ENCODE measurements around the gene FLOT2.
"Not testable (repeated sequence)": the region's sequence is repeated elsewhere in the genome, so short reads cannot be mapped to it uniquely, and the experiment has no call there.

Gene FLOT2

DNA sequence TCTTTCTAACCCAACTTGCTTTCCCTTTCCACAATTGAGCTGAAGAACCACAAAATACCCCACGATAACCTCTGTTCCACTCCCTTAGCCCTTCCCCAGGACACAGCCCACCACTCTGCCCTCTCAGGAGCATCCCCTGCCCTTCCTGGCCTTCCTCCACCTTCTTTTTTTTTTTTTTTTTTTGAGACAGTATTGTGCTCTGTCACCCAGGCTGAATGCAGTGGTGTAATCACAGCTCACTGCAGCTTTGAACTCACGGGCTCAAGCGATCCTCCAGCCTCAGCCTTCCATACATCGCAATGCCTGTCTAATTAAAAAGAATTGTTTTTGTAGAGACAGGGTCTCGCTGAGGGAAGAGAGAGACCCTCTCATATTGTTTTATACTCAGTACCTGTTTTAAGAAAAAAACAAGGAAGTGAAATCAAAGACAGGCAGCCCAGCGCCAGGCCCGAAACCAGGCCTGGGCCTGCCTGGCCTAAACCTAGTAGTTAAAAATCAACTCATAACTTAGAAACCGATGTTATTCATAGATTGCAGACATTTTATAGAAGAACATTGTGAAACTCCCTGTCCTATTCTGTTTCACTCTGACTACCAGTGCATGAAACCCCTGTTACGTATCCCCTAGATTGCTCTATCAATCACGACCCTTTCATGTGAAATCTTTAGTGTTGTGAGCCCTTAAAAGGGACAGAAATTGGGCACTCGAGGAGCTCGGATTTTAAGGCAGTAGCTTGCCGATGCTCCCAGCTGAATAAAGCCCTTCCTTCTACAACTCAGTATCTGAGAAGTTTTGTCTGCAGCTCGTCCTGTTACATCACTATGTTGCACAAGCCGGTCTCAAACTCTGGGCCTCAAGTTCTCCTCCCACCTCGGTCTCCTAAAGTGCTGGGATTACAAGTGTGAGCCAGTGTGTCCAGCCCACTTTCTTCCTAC lies 4.0 kb downstream of the FLOT2 start:
- peak; percentile 67 to 74 for DNase-seq

DNA sequence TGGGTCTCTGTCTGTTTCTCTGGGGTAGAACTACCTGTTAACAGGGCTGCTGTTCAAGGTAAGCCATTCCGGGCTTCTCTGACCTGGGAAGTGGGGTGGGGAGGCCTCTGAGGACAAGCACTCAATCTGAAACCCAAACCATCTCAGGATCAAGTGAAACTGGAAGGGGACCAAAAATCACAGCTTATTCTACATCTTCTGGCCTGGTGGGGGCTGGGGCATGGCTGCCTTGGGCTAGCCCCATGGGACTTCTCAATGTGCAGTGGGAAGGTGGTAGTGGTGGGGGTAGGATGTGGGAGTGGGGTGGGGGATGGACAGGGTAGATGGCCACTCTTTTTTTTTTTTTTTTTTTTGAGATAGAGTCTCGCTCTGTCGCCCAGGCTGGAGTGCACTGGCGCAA lies 5.5 kb downstream of the FLOT2 start:
- DNase-seq = no peak

DNA sequence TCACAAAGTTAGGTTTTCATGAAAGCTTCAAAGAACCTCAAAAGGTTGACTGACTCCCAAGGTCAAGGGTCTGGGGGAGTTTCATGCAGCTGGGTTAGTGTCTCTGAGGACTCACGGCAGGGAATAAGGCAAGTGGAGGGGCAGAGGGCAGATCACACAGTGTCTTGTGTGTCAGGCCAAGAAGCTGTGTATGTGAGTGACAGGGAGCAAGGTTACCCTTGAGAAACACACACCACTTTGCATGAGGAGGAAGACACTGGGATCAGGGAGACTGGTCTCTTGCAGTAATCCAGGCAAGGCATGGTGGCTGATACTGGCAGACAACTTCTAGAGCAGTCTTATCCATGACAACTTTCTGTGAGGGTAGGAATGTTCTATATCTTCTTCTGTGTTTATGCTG lies 6.3 kb downstream of the FLOT2 start:
- DNase-seq = no peak

DNA sequence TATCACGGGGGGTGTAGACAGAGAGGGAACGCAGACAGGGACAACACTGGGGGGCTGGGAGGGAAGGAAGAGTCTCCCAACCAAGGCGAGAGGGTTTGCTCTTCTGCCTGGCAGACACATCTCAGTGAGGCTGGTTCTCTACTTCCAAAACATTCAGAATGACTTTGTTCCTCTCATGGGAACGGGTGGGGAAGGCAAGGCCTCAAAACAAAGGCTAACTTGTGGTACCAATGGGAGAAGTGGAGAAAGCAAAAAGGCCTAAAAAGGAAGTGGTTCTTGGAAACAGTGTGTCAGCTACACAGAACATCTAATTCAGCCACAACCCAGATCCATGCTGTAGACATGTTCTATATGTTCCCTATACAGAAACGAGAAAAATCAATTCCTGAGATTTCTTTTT lies 7.5 kb downstream of the FLOT2 start:
- DNase-seq = peak in 1 of 2 experiments; percentile 25

DNA sequence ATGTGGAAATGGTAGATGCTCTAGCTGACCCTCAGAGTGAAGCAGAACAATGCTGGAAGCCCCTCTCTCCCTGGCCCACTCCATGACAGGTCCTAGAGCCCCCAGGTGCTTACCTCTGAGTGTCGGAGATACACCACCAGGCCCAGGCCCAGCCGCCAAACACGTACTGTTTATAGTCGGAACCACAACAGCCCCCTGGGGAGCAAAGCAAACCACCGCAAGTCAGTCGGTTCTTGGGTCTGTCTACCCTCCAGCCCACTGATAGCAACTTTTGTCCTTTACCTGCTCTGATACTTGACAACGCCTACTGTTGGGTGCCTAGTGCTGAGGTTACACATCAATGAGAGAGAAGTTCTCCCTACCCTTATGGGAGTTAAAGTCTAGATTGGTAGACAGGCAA lies 8.7 kb downstream of the FLOT2 start:
- DNase-seq = no peak

DNA sequence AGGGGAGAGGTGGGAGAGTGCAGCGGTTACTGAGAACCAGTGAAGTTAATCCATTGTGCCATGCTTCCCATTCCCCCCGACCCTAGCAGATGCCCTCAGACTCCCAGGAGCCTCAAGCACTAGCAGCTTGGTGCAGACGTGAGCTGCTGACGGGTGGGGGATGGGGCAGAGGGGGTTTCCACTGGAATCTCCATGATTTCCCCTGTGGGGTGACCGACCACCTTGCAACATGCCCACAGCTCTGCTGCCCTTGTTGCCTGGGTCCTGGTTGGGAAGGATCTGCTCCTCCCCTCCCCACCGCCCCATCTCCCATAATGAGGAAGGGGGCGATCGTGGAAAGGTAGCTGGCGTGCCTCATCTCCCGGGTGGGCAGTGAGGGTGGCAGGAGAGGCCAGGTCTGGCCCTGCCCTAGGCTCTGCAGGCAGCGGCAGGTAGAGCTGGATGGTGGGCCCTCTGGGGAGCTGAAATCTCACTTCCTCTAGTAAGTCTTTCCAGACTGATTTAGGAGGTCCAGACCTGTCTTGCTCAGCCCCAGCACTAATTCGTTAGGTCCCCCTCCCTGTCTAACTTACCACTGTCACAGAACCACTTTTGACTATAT lies 9.6 kb downstream of the FLOT2 start:
- no peak for DNase-seq

DNA sequence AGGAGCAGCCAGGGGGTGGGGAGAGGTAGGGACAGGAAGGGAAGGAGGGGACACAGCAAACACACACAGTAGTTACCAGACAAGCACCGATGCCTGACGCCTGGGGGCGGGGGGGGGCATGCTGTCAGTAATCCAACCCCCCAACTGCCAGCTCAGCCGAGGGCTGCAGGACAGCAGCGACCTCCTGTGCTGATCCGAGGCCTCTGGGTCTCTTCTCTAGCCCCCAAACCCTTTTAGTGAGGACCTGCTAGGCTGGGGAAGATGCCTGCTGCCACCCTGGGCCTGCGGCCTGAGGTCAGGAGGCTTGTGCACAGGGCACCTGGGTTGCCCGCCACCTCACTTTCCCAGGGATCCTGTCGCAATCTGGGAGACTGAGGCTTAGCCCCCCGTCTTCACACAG lies 11.6 kb downstream of the FLOT2 start:
- DNase-seq = no peak

DNA sequence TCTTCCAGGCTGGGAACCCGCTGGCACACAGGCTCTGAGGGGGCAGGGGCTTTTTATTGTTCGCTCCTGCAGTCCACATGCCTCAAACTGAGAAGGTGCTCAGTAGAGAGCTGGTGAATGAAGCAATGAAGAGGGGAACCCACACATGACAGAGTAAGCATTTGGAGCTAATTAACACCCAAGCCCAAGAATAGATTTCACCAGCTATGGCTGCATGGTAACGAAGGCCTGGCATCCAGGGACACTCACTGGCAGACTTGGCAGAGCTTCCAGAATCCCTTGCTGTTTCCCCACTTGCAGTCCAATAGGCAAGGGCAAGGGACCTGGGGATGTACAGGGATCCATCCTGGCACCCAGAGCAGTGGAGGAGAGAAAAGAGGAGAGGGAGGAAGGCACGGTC lies 12.2 kb downstream of the FLOT2 start:
- no peak for DNase-seq

DNA sequence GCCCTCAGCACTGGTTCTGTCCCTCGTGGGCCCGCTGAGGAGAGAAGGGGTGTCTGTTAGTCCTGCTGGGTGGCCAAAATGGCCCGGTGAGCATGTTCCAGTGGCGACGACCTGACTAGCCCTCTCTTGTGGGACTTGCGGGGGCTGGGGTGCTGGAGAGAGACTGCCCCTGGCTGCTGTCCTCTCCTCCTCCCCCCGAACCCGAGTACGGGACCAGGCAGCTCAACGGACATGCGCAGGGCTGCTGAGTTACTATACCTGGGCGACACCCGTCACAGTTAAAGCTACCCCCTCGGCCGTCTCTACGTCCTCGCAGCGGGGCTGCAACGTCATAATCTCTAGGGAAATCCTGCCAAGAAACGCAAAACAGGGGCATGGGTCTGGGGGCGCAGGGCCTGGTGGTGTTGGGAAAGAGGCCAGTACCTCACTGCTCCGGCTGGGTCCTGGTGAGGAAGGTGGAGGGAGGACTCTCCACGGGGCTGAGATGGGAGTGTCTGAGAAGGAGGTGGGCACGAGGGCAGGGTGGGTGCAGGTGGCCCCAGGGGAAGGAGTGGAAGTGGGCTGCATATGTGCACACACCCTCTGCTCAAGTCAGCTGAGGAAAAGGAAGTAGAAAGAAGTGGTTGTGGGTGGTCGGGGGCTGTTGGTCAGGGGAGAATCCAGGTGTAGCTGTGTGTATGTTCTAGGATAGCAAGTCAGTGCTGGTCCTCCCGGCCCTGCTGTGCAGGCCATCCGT lies 13.4 kb downstream of the FLOT2 start:
- no peak for DNase-seq

DNA sequence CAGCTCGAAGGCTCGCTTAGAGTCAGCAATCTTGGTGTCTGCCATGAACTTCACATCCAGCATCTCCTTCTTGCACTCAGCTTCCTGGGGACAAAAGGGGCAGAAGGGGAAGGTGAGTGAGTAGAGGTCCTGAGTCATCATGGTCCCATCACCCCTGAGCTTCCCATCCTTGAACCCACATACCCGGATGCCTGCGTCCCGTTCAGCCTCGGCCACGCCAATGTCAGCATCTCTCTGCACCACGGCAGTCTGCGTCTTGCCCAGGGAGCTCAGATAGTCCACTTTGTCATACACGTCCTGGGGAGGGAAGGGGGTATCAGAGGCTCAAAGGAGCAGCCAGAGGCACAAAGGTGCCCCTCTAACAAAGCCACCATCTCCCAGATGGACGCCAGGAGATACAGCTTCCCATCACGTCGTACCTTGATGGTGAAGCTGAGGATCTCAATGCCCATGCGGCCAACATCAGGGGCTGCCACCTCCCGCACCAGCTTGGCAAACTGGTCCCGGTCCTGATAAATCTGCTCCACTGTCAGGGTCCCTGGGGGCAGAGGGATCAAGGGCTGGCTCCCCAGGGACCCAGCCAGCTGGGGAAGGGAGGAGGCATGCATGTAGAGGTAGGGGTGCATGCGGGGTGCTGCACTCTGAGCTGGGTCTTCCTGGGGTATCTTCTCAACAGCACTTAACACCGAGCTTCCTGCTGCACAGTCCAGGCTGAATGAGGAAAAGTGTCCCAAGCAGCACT lies 15.2 kb downstream of the FLOT2 start:
- DNase-seq = no peak

DNA sequence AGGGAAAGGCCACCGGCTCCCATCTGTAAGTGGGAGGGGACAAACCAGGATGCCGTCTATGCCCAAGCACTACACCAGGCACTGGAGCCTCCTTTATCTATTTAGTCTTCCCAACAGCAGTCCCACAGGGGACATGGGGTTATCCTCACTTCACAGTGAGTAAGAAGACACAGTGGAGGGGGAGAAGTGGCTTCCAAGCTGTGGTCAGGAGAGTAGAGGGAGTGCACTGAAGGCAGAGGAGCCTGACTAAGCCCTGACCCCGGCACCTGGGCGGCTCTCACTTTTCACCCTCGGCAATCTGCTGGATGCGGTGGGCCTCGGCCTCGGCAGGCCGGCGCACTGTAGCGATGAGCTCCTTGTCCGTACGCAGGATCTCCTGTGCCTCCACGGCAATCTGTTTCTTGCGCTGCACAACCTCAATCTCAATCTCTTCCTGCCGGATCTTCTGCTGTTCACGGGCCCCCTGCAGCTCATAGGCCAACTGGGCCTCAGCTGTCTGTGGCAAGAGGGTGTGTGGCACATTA lies 15.9 kb downstream of the FLOT2 start:
- DNase-seq = no peak

DNA sequence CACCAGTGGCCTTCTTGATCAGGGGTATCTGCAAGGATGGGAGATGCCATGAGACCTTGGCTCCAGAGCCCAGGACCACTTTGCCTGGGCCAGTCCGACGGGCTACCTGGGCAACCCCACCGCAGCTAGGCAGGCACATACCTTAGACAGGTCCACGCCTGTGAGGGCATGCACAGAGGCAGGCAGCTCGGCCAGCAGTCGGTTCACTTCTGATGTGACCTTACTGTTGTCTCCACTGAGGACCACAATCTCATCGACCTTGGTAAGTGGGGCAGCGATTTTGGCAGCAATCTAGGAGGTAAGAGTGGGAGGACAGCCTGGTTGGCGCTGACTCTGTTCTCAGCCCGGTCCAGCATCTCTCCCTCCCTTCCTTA lies 17.0 kb downstream of the FLOT2 start:
- no peak for DNase-seq

DNA sequence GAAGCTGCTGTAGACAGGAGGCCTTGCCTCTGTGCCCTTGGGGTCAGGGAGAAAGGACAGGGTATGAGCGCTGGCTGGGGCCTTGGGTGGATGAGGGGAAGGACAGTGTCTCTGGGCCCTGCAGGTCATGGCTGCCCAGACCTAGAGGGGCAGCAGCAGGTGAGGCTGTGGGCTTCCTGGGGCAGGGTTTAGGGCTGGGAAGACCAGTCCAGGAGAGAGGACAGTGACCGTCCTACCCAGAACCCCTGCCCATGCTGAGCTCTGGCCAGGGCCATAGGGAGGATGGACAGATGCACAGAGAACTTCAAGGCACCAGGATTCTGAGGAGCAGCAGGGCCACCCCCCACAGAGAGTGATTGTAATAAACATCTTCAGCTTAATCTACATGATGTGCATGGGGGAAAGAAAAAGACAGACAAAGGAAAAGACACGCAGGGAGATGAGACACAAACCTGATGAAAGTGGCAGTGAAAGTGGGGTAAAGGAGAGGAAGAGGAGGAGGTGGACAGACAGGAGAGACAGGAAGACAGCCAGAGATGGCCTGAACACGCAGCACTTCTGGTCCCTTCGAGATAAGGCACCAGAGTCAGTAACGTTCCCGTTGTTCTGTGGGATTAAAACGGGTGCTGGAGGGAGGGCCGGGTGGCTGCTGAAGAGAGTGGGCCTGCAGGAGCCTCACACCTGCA lies 17.5 kb downstream of the FLOT2 start:
- no peak for DNase-seq

DNA sequence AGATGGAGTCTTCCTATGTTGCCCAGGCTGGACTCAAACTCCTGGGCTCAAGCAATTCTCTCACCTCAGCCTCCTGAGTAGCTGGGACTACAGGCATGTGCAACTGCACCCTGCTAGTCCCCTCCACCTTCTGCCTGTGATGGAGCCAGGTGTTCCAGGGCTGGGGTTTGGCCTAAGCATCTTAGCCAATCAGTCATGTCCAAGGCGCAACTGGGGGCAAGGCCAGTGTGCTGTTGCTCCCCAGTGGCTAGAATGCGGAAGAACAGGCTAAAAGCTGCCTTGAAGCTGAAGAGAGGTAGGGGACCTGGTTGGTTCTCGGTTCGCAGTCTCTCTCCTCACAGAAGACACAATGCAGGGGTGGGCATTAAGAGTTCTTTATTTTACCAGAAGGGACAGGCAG lies 18.6 kb downstream of the FLOT2 start:
- DNase-seq = peak; percentile 20 to 28

DNA sequence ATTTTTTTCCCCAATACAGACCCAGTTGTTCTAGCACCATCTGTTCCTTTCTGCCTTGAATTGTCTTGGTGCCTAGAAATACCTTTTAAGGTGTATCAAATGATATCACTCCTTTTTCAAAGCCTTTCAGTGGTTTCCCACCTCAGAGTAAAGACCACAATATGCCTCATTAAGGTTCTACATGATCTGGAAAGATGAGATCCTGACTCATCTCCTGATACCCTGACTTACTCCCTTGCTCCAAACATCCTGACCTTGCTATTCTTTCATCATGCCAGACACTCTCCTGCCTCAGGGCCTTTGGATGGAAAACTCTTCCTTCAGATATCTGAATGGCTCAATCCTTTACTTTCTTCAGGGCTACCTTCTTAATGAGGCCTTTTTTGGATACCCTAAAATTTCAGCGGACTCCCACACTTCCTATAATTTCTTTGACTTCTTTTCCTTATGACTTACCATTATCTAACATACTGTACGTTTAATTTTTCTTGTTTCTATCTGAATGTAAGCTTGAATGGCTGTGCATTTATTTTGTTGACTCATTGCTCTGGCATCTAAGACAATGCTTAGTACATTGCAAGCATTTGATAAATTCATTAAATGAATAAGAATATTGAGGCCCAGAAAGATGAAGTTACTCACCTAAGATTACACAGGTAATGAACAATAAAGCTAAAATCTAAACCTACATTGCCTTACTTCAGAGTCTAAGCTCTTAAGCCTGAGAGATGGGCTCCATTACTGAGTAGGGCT lies 19.2 kb downstream of the FLOT2 start:
- no peak for DNase-seq

DNA sequence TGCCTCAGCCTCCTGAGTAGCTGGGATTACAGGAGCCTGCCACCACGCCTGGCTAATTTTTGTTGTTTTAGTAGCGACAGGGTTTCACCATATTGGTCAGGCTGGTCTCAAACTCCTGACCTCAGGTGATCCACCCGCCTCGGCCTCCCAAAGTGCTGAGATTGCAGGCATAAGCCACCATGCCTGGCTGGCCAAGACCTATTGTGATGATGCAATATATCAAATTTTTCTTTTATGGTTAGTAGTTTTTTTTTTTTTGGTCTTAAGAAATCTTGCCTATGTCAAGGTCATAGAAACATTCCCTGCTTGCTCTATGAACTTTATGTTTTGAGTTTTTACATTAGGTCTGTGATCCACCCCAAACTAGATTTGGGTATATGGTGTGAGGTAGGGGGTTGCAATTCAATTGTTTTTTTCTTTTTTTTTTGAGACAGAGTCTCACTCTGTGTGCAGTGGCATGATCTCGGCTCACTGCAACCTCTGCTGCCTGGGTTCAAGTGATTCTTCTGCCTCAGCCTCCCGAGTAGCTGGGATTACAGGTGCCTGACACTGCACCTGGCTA lies 20.3 kb downstream of the FLOT2 start:
- DNase-seq = not testable (repeated sequence)

DNA sequence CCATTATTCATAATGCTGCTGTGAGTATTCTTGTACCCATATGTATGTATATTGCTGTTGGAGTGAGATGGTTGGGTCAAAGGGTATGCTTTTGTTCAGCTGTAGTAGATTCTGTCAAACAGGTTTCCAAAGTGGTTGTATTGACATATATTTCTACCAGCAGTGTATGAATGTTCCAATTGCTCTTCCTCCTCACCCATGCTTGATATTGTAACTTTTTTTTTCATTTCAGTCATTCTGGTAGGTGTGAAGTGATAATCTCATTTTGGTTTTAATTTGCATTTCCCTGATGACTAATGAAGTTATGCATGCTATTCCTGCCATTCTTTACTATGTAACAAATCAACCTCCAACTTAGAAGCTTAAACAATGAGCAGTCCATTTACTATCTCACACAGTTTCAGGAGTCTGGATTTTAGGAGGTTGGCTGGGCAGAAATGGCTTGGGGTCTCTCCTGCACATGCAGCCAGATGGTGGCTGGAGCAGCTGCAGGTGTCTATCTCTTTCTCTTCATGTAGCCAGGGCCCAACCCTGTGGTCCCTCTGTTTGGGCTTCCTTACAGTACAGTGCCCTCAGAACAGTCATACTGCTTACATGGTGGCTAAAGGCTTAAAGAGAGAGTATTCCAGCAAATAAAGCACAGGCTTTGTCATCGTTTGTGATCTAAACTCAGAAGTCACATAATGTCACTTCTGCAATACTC lies 21.5 kb downstream of the FLOT2 start:
- DNase-seq = no peak

DNA sequence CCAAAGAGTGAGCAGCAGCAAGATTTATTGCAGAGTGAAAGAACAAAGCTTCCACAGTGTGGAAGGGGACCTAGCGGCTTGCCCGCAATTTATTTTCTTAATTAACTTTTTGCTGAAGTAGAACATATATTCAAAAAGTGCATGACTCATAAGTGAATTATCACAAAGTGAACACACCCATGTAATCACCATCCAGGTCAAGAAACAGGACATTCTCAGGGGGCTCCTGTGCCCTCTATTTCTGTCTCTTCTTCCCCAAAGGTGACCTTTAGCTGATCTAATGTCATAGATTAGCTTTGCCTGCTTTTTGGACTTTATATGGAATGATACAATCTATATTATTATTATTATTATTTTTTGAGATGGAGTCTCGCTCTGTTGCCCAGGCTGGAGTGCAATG lies 22.8 kb downstream of the FLOT2 start:
- no peak for DNase-seq

DNA sequence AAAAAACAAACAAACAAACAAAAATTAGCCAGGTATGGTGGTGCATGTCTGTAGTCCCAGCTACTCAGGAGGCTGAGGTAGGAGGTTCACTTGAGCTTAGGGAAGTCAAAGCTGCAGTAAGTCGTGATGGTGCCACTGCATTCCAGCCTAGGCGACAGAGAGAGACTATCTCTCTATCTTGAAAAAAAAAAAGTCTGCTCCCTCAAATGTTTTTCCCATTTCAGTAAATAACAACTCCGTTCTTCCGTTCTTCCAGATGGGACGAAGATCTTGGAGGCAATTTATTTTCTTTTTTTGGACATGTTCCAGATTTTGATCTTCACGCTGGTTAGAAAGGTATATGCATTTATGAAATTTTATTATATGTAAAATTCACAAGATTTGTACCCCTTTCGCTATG lies 23.7 kb downstream of the FLOT2 start:
- DNase-seq = no peak

DNA sequence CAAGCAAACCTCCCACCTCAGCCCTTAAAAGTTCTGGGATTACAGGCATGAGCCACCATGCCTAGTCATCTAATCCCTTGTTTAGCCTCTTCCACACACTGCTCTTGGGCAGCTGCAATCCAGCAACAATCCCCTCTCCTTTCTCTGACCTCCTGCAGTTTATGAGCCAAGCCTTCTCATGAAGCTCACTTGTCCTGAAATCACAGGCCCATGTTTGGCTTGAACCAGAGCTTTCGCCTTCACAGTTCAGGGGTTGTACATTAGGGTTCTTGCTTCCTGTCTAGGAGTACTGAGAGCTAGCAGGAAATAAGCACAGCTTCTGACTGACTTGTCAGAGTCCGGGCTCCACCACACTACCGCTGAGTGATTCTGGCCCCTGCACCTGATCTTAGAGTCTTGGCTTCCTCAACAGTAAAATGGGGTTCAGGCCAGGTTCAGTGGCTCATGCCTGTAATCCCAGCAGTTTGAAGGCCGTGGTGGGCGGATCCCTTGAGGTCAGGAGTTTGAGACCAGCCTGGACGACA lies 26.4 kb downstream of the FLOT2 start:
- DNase-seq = no peak

Data from AML-193 (cell line).